ENCODE measurements around the gene S1PR2.
"Not testable (repeated sequence)": the region's sequence is repeated elsewhere in the genome, so short reads cannot be mapped to it uniquely, and the experiment has no call there.

GRCh38 chr19:10198889-10199644 lies 32.1 kb downstream of the S1PR2 start:
- TF ChIP-seq POLR2A (IDR thresholded peaks at IDR 0.05; ENCODE audit: low read length); GATA1 (IDR thresholded peaks at IDR 0.05; ENCODE audit: low read depth, low read length): not testable (repeated sequence)
